WERI-Rb-1 (cell line): ENCODE data around the gene HIF3A.

ENCODE experiments used
- DNase-seq: peaks from one replicate; pipeline ENCODE4 v3.0.0-alpha.2; 2020
- H3K27ac ChIP-seq: fragments of 250-450 bp; sonication (Bioruptor Pico); 2 replicates; pipeline ENCODE4 v1.5.1; 2020; ENCODE audit warnings: mild to moderate bottlenecking, moderate library complexity
- H3K27me3 ChIP-seq: fragments of 250-450 bp; sonication (Bioruptor Pico); 2 replicates; pipeline ENCODE4 v1.5.1; 2021; ENCODE audit warnings: mild to moderate bottlenecking, low read depth, moderate library complexity; ENCODE audit not compliant: insufficient read depth, severe bottlenecking
- H3K36me3 ChIP-seq: fragments of 250-450 bp; sonication (Bioruptor Pico); 2 replicates; pipeline ENCODE4 v1.5.1; 2020; ENCODE audit warnings: mild to moderate bottlenecking, moderate library complexity
- H3K4me3 ChIP-seq: 2 replicates; pipeline ENCODE4 v1.5.1; 2011; ENCODE audit warnings: low read depth, mild to moderate bottlenecking, control low read depth, low read length
- H3K9me3 ChIP-seq: fragments of 250-450 bp; sonication (Bioruptor Pico); 2 replicates; pipeline ENCODE4 v1.5.1; 2021; ENCODE audit warnings: mild to moderate bottlenecking, moderate library complexity; ENCODE audit not compliant: severe bottlenecking
- CTCF ChIP-seq: IDR thresholded peaks from 2 replicates; pipeline ENCODE4 v1.5.1; 2011; ENCODE audit warnings: low read depth, mild to moderate bottlenecking, control low read depth, inconsistent platforms, low read length

Gene HIF3A

GRCh38 chr19:46349311-46349993 lies 52.6 kb downstream of the HIF3A start:
- peaks cover 3% of the 10 kb centered on the region for H3K9me3 ChIP-seq
- no peak overlapping the region for H3K27ac ChIP-seq
- TF ChIP-seq CTCF: no peak
- no peaks in the 10 kb centered on the region for H3K27me3 ChIP-seq
- no peak for DNase-seq
- H3K36me3 ChIP-seq: peaks cover 52% of the 10 kb centered on the region
- H3K4me3 ChIP-seq: no peak overlapping the region

GRCh38 chr19:46350029-46350757 lies 53.4 kb downstream of the HIF3A start:
- no peak overlapping the region for H3K4me3 ChIP-seq
- DNase-seq: no peak
- peaks cover 59% of the 10 kb centered on the region for H3K36me3 ChIP-seq
- no peaks in the 10 kb centered on the region for H3K27me3 ChIP-seq
- peaks cover 3% of the 10 kb centered on the region for H3K9me3 ChIP-seq
- no peak overlapping the region for H3K27ac ChIP-seq
- no peak for TF ChIP-seq CTCF

- no peak for DNase-seq
- H3K9me3 ChIP-seq: peaks cover 2% of the 10 kb centered on the region
- no peak overlapping the region for H3K27ac ChIP-seq
- H3K27me3 ChIP-seq: no peaks in the 10 kb centered on the region
- peaks cover 65% of the 10 kb centered on the region for H3K36me3 ChIP-seq
- H3K4me3 ChIP-seq: no peak overlapping the region
- TF ChIP-seq CTCF: no peak
Observed at GRCh38 chr19:46350758-46351159, 53.9 kb downstream of the HIF3A start.

GRCh38 chr19:46351241-46352041 lies 54.6 kb downstream of the HIF3A start:
- Histone ChIP-seq H3K27ac (peak overlapping the region; percentile 41; the same call in 1 of the 2 replicates), H3K4me3 (no peak overlapping the region), H3K9me3 (no peaks in the 10 kb centered on the region), H3K27me3 (no peaks in the 10 kb centered on the region), H3K36me3 (peaks cover 71% of the 10 kb centered on the region)
- DNase-seq: no peak
- TF ChIP-seq CTCF: no peak

GRCh38 chr19:46353730-46354528 lies 57.1 kb downstream of the HIF3A start:
- Histone ChIP-seq H3K36me3 (peaks cover 85% of the 10 kb centered on the region), H3K4me3 (no peak overlapping the region), H3K27ac (peak overlapping the region; percentile 8; the same call in 1 of the 2 replicates), H3K27me3 (no peaks in the 10 kb centered on the region), H3K9me3 (no peaks in the 10 kb centered on the region)
- DNase-seq: no peak
- no peak for TF ChIP-seq CTCF
